GM18867 (cell line): ENCODE measurements around the gene UQCR11.

Experiments used
- ATAC-seq: cut with Tn5 transposase; IDR thresholded peaks from one replicate; pipeline ENCODE4 v1.9.1; 2021; ENCODE audit warnings: mild to moderate bottlenecking, moderate library complexity; ENCODE audit not compliant: unreplicated experiment

UQCR11 gene

DNA sequence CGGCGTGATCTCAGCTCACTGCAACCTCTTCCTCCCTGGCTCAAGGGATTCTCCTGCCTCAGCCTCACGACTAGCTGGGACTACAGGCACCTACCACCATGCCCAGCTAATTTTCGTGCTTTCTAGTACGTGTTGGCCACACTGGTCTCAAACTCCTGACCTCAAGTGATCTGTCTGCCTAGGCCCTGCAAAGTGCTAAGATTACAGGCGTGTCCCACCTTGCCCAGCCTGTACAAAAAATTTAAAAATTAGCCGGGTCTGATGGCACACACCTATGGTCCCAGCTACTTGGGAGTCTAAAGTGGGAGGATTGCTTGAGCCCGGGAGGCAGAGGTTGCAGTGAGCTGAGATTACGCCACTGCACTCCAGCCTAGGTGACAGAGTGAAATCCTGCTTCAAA is 32.5 kb downstream of the UQCR11 start:
- ATAC-seq, result no peak

DNA sequence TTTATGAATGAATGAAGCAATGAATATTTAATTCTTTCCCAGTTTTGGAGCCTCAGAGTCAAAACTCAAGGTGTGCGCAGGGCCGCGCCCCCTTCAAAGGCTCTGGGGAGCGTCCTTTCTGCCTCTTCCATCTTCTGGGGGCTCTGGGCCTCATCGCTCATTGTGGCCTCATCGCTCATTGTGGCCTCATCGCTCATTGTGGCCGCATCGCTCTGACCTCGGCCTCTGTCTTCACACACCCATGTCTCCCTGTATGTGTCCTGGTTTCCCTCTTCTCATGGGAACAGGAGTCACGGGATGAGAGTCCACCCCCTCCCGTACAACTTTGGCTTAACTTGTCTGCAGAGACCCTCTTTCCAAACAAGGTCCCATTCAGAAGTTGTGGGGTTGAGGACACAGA is 33.9 kb downstream of the UQCR11 start:
- ATAC-seq, result no peak

DNA sequence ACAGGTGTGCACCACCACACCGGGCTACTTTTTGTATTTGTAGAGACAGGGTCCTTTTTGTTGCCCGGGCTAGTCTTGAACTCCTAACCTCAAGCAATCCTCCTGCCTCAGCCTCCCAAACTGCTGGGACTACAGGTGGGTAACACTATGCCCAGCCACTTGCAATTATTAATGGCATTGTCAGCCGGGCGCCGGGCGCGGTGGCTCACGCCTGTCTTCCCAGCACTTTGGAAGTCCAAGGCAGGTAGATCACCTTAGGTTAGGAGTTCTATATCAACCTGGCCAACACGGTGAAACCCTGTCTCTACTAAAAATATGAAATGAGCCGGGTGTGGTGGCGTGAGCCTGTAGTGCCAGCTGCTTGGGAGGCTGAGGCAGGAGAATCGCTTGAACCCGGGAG is 34.4 kb downstream of the UQCR11 start:
- no peak for ATAC-seq

DNA sequence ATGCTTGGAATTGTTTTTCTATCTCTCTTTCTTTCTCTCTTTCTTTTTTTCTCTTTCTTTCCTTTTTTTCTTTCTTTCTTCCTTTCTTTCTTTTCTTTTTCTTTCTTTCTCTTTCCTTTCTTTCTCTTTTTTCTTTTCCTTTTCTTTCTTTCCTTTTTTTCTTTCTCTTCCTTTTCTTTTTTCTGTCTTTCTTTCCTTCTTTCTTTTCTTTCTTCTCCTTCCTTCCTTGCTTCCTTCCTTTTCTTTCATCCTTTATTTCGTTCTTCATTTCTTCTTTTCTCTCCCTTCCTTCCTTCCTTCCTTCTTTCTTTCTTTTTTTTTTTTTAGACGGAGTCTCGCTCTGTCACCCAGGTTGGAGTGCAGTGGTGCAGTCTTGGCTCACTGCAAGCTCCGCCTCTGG is 35.3 kb downstream of the UQCR11 start:
- no peak for ATAC-seq

DNA sequence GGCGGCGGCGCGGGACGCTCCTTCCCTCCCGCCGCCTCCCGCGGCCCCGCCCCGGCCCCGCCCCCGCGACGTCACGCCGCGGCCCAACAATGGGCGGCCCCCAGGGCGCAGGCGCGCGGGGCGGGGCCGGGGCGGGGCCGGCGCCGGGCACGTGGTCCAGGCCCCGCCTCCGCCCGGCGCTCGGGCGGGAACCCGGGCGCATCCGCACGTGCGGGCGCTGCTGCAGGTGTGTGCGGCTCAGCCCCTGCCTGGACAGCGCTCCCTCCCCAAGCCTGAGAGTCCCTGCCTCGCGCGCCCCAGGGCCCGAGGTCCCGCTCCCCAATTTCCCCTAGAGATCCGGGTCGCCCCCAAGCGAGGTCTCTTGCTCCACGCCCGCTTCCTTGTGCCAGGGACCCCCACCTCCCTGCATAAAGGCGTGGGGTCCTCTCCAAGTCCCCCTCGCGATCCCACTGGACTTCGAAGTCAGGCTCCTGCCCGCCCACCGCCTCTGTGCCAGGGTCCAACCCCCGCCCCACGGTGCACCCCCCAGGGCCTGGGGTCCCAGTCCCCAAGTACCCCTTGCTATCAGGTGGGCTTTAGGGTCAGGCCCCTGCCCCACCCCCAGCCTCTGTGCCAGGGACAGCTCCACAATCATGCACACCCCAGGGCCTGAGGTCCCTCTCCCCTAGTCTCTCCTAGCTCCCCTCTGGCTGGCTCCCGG is 36.8 kb downstream of the UQCR11 start, which contains the start of gene MEX3D:
Gene MEX3D, minus strand, starts transcription at position 6 of the 700 bp plus-strand sequence. CDS start 267 bp downstream, outside the sequence.
- ATAC-seq, result no peak

DNA sequence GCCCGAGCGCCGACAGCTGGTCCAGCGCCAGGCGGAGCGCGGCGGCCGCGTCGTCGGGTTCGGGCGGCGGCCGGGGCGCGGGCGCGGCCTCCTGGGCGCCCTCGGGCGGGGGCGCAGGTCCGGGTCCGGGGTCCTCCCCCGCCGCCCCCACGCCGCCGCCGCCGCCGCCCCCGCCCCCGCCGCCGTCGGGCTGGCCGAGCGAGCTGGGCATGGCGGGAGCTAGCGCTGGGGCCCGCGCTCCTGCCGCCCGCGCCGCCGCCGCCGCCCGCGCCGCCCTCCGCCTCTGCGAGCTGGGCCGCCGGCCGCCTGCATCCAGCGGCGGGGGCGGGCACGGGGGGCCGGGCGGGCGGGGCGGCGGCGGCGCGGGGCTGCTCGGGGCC is 37.4 kb downstream of the UQCR11 start:
- ATAC-seq, result no peak

DNA sequence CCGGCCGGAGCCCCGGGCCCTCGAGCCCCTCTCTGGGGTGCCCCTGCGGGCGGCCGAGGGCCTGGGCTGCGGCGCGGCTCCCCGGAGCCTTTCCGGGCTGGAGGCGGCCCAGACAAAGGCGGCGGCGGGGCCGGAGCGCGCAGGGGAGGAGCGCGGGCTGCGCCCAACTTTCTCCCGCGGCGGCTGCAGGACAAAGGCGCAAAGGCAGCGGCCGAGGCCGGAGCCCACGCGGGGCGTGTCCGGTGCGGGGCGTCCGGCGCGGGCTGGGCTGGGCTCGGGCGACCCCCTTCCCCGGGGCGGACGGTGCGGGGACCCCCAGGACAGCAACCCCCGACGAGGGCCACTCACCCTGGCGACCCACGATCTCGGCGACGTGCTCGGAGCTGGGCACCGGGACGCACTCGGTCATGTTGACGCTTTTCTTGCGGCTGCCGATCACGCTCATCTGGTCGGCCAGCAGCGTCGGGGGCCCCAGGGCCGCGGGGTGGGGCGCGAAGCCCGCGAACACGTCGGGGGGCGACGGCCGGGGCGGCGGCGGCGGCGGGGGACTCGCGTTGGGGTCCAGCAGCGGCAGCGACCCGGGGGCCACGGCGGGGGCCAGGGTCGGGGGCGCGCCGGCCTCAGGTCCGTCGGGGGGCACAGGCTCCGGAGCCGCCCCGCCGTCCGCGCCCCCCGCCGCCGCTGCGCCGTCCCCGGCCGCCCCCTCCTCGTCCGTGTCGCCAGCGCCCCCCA is 38.0 kb downstream of the UQCR11 start:
- ATAC-seq, result no peak

DNA sequence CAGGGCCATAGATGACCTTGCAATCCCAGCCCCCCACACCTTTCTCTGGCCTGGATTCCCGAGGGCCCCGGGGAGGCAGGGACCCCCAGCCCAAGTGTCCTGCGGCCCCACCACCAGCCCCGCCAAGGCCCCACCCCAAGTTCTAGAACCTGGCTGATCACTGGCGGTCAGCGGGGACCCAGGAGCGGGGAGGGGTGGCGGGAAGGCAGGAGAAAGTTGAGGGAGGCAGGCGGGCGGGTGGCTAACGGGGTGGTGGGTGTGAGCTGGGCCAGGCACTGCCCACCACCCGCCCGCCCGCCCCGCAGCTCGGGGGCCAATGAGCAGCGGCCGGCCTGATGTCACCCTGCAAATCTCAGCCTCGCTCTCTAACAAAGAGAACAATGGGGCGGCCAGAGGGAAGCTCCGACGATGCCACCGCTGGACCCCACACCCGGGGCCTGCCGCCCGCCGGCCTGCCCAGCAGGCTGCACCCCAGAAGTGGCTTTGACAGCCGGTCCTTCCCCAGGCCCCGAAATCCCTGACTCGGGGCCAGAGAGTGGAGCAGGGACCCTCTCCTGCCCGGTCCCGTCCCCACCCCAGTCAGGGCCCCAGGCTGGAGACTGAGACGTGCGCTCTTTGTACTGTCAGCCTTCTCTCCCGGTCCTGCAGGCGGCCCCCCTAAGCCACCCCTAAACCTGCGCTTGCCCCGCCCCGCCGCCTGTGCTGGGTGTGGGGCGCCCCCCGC is 38.7 kb downstream of the UQCR11 start:
- ATAC-seq, result no peak

DNA sequence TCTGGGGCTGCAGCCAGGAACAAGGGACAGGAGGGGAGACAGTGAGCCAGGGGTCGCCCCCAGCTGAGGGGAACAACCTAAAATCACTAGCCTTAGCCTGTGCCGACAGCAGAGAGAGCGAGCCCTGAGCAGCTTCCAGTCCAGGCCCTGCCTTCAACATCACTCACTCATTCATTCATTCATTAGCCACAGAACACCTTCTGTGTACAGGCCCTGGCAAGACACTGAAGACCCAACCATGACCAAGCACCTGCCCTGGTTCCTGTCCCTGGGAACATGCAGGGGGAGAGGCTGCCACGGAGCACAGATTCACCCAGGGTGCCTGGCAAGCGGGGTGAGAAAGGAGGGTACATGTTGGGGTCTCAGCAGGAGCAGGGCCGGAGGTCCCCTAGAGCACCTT is 42.0 kb downstream of the UQCR11 start:
- ATAC-seq, result no peak

DNA sequence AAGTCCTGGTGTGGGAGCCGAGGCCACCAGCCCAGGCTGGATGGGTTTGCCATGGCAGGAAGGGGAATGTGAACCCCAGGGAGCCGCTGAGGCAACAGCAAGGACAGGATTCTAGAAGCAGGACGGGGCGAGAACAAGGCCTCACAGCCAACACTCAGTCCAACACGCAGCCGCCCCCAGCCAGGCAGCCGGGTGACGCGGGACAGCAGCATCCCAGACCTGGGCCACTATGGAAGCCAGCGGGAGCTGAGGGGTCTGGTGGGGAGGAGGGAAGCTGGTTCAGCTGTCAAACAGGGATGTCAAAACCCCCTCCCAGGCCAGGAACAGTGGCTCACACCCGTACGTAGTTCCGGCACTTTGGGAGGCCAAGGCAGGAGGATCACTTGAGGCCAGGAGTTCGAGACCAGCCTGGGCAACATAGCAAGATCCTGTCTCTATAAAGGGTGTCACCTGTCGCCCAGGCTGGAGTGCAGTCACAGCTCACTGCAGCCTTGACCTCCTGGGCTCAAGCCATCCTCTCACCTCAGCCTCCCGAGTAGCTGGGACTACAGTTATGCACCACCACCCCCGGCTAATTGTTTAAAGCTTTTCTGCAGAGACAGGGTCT is 43.9 kb downstream of the UQCR11 start:
- ATAC-seq, result no peak

DNA sequence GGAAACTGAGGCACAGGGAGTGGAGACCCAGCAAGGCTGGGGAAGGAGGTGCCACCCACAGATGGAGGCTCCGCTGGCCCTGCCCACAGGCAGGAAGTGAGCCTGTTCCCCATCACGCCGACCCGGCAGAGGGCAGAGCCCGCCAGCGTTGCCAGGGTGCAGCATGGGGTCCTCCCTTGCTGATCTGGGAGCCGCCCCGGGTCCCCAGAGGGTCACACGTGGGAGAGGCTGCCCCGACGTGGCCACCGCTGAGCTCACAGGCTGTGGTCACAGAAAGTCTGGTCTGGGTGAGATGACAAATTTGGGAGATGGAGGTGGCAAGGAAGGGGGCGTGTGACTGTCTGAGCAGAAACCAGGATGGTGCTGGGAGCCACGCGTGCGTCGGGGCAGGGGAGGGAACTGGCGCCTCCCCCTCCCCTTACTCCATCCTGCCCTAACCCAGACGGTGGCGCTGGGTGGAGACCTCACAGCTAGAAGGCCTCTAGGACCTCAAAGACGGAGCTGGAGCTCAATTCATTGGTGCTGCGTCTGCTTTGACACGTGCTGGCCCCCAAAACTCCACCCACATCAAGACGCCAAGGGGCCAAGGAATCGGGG is 44.9 kb downstream of the UQCR11 start:
- ATAC-seq, result no peak

DNA sequence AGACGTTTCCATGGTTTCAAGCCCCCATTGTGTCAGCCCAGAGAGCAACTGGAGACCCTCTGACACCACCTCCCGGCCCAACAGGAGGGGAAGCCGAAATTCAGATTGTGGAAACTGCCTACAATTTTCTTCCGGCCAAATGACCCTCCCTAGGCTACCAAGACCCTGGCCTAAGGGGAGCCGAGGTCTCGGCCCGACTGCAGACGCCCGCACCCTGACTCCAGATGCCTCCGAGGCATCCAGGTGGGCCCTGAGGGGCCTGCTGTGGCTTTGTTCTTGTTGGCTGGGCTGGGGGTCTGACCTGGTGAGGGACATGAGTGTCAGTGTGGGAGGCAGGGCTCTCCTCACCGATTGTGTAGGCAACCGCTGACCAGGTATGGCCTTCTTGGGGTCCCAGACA is 46.7 kb downstream of the UQCR11 start:
- ATAC-seq, result no peak

DNA sequence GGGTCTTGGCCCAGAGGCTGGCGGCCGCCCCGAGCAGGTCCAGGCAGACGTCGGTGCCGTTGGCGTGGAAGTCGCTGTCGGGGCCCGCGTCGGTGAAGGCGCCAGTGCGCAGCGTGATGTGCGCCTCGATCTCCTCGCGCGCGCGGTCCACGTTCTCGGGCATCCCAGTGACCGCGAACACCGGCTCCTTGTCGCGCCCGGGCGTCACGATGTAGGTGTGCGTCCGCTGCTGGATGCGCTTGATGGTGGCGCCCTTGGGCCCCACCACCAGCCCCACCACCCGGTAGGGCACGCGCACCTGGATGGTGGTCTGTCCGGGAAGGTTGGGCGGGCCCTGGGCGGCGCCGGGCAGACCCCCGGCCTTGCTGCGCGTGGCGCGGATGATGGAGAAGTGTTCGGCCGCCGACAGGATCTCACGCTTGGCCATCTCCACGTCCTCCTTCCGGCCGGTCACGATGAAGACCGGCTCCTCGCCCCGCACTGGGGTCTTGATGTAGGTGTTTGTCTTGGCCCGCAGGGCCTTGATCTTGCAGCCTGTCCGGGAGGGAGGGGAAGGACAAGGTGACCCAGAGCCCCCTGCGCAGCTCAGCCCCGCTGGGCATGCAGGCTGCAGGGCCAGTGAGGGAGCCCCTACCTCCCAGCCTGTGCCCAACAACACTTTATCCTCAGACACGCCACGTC is 48.7 kb downstream of the UQCR11 start:
- ATAC-seq, result no peak

DNA sequence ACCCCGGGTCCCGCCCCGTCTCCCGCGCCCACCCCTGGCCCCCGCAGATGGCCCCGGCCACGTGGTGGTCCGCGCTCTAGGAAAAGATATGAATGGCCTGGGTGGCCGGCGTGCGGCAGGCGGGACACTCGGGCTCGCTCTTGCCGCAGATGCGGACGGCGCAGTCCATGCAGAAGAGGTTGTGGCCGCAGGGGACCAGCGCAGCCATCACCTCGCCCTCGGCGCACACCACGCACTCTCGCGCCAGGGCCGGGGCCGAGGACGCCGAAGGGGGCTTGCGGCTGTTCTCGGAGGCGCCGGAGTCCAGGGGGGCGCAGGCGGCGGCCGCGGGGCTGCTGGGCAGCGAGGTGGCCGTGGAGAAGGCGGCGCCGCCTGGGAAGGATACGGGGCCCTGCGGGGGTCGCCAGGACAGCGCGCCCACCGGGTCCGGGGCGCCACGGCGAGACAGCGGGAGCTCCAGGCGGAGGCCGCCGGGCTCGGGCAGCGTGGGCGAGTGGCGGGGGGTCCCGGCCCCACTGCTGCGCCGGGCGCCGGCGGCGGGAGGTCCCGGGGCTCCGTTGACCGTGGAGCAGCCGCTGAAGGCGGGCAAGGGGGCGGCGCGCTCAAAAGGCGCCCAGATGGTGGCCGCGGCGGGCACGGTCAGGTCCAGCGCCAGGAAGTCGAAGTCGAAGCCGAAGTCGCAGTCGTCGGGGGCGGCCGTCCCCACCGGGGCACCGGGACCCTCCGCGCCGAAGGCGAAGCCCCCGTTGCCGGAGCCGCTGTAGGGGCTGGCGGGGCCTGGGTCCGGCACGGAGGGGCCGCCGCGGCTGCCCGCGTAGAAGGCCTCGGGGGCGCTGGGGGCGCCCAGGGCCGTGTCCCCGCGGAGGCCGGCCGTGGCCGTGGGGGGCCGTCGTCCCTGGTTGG is 49.5 kb downstream of the UQCR11 start:
- ATAC-seq, result no peak

DNA sequence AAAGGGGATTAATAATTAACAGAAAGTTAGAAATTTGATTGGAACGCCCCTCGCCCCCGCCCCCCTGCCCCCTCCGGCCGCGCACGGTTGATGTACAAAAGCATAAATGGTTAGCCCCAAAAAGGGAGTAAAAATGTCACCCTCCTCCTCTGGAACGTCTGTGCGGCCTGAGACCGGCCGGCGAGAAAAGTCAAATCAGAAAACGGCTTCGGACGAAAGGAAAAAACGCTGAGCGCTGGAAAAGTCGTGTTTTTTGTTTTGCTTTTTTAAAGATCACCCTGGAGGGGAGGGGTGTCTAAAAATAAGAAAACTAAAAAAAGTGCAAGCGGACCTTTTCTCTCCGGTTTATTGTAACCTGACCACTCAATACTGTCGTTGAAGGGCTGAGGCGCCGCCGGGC is 50.3 kb downstream of the UQCR11 start:
- no peak for ATAC-seq

DNA sequence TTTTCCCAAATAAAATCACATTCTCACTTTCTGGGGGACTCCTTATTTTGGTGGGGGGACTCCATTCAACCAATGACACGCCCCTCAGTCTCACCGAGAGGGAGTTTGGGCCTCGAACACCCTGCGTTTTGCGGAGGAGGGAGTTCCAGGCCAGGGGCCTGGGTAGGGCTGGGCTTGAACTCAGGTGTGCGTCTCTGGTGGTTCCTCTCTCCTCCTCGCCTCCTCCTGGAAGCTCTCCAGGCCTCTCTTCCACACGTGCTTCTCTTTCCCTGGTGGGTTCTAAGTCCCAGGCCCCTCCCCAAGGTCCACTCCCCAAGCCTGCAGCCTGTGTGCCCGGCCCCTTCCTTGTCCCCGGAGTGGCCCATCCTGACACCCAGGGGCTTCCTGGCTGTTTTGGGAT is 51.8 kb downstream of the UQCR11 start:
- no peak for ATAC-seq

DNA sequence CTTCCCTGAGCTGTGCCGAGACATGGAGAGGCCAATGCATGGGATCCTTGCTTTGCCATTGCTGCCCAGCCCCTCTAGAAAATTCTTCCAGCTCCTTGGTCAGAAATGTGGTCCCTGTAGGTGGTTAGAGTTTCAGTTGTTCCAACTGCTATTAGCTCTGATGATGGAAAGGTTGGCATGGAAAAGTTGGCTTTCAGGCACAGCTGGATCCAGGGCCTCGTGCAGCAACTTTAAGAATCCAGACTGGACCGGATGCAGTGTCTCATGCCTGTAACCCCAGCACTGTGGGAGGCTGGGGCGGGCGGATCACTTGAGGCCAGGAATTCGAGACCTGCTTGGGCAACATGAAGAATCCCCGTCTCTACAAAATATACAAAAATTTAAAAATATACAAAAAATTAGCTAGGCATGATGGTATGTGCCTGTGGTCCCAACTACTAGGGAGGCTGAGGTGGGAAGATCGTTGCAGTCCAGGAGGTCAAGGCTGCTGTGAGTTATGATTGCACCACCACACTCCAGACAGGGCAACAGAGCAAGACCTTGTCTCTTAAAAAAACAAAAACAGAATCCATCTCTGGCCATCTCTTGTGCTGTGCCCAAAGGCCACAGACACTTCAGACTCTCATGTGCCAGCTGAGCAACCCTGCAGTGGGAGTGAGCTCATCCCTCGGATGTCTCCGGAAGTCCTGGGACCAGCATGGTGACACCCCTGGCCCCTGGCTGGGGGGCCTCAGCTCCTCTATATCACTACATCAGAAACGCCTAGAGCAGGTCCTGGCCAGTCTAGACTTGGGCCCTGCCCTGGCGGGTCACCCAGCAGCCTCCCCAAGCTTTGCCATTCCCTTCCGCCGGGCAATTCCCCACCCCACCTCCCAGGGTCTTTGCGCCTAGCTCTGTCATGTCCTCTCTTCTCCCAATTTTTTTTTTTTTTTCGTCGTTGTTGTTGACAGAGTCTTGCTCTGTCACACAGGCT is 53.9 kb downstream of the UQCR11 start:
- no peak for ATAC-seq

DNA sequence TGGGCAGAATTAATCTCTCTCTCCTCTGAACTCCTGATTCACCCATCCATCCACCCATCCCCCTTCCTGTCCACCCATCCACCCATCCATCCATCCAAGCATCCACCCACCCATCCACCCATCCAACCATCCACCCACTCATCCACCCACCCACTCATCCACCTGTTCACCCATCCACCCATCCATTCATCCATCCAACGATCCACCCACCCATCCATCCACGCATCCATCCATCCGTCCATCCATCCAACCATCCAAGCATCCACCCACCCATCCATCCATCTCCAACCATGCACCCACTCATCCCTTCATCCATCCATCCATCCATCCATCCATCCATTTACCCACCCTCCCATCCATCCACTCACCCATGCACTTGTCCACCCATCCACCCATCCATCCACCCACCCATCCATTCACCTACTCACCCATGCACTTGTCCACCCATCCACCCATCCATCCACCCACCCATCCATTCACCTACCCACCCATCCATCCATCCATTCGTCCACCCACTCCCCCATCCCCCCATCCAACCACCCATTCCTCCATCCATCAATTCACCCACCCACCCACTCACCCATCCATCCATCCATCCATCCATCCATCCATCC is 55.8 kb downstream of the UQCR11 start:
- no peak for ATAC-seq
